Measurements from ENCODE around the gene PIN1.

- TF ChIP-seq, protein P1, sequence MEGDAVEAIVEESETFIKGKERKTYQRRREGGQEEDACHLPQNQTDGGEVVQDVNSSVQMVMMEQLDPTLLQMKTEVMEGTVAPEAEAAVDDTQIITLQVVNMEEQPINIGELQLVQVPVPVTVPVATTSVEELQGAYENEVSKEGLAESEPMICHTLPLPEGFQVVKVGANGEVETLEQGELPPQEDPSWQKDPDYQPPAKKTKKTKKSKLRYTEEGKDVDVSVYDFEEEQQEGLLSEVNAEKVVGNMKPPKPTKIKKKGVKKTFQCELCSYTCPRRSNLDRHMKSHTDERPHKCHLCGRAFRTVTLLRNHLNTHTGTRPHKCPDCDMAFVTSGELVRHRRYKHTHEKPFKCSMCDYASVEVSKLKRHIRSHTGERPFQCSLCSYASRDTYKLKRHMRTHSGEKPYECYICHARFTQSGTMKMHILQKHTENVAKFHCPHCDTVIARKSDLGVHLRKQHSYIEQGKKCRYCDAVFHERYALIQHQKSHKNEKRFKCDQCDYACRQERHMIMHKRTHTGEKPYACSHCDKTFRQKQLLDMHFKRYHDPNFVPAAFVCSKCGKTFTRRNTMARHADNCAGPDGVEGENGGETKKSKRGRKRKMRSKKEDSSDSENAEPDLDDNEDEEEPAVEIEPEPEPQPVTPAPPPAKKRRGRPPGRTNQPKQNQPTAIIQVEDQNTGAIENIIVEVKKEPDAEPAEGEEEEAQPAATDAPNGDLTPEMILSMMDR (IDR thresholded peaks at IDR 0.05): no peak
- no peak for TF ChIP-seq POLR2A (IDR thresholded peaks at IDR 0.05)
- no peak for TF ChIP-seq POLR2AphosphoS5 (IDR thresholded peaks at IDR 0.05)
These were observed 7.9 kb downstream of the PIN1 start for GRCh38 chr19:9842834-9843625.
